HG02678 (cell line): Measurements from ENCODE around the gene PTPN18.

ENCODE experiments used
- ATAC-seq: cut with Tn5 transposase; IDR thresholded peaks from one replicate; pipeline ENCODE4 v1.9.1; 2021; ENCODE audit warnings: mild to moderate bottlenecking, moderate library complexity; ENCODE audit not compliant: unreplicated experiment

The PTPN18 gene

DNA sequence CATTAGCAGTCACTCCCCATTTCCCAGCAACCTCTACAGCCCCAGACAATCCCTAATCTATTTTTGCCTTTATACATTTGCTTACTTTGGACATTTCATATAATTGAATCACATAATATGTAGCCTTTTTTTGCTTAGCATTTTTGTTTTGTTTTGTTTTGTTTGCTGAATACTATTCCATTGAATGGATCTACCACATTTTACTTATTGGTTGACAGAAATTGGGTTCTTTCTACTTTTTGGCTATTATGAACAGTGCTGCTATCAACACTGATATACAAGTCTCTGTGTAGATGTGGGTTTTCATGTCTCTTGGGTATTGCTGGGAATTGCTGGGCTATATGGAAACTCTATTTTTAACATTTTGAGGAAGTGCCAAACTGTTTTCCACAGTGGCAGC lies 7.6 kb downstream of the PTPN18 start:
- ATAC-seq: no peak

DNA sequence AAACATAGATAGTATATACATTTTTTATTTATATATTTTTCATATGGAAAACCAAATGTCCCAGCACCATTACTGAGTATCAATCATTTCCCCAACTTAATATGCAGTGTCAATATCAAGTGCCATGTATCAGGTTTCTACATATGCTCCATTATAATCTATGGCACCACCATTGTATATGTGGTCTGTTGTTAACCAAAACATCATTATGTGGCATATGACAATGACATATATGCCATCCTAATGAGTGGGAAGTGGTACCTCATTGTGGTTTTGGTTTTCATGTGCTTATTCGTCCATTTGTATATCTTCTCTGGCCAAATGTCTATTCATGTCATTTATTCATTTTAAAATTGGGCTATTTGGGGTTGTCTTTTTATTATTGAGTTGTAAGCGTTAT lies 9.2 kb downstream of the PTPN18 start:
- no peak for ATAC-seq

DNA sequence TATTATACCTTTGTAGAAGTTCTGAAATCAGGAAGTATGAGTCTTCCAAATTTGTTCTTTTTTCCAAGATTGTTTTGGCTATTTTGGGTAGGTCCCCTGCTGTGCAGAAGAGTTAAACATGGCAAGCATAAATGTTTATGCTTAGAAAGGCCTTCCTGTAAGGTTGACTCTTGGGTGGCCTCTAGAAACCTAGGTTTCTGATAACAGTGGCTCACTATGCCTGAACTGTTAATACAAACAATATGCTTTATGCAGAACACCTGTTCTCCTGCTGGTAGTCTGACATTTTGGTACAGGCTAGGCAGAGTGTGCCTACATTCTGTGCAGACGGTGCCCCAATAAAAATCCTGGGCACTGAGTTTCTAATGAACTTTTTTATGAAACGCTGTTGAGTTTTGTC lies 10.1 kb downstream of the PTPN18 start:
- ATAC-seq: no peak

DNA sequence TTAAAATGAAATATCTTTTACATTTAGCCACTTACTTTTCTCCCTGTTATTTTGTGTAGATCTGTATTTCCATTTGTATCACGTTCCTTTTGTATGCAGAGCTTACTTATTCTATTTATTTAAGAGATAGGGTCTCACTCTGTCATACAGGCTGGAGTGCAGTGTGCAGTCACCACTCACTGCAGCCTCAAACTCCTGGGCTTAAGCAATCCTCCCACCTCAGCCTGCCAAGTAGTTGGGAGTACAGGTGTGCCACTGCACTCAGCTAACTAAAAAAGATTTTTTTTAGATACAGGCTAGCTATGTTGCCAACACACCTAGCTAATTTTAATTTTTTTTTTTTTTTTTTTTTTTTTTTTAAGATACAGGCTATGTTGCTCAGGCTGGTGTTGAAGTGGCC lies 10.9 kb downstream of the PTPN18 start:
- no peak for ATAC-seq

DNA sequence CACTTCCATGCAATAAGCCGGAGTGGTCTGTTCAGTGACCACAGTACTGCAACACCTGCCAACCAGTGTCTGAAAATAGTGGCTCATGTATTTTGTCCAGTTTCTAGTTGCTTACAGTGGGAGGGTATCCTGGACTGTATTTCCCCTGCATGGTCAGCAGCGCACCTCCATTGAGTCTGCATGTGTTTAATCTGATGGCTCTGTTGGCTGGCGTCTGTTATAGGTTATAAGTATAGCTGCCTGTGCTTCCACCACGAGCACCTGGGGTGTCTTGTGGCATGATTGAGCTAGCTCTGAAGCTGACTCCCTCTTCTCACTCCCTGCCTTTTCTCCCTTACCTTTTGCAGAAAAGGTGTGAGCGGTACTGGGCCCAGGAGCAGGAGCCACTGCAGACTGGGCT lies 12.9 kb downstream of the PTPN18 start:
- ATAC-seq: no peak

DNA sequence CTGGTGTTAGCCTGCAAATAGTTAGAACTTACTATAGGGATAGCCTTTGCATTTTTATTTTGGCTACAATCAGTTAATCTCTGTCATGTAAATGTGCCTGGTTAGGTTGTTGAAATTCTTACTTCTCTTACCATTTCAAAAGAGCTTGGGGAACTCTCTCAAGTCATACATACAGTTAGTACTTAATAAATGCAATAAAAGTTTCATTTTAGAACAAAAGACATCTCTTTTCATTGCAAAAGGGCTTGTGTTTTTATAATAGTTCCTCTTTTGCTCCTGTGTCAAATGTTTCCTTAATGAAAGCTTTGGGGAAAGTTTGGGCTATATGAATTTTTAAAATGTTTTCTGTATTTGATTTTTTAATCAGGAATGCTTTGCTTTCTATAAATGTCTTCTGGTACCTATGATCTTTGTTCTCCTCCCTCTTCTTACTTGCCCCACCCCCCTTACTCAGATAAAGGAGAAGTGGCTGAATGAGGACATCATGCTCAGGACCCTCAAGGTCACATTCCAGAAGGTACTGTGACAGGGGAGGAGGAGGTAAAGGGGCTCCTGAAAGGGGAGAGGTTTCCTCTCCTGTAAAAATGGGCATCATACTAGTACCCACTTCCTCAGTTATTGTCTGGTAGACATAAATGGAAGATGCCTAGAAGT lies 13.6 kb downstream of the PTPN18 start:
- ATAC-seq: no peak

DNA sequence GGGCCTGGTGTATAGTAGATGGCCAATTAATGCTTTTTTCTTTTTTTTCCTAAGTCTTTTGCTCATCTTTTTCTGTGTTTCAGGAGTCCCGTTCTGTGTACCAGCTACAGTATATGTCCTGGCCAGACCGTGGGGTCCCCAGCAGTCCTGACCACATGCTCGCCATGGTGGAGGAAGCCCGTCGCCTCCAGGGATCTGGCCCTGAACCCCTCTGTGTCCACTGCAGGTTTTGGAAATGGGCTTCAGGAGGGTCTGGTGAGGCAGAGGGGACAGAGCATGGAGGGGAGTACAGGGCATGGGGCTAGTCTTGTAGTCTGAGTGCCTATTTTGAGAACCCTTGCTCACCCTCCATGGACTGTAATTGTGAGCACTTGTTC lies 14.1 kb downstream of the PTPN18 start:
- no peak for ATAC-seq

DNA sequence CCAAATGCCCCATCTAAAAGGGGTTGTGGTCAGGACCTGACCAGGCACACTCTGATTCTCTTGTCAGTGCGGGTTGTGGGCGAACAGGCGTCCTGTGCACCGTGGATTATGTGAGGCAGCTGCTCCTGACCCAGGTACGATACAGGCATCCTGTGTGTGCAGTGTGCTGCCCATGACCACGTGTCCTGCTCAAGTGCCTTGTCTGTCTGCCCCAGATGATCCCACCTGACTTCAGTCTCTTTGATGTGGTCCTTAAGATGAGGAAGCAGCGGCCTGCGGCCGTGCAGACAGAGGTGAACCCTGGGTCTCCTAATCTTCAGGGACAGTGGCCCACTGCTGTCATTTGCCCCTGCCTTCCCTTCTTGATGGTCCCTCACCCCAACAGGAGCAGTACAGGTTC lies 14.6 kb downstream of the PTPN18 start:
- peak; percentile 39 for ATAC-seq

DNA sequence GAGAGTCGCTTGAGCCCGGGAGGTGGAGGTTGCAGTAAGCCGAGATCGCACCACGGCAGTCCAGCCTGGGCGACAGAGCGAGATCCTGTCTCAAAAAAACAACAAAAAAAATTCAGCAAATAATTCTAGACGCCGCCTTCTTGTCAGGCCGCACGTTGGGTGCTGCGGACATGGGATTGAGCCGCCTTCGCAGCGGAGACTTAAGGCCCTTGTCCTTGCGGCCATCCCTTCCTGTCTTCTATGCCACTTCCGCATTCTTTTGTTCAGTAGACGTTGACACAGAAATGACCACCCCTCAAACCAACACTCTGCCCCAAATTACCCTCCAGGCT lies 15.8 kb downstream of the PTPN18 start:
- peak; percentile 24 for ATAC-seq

DNA sequence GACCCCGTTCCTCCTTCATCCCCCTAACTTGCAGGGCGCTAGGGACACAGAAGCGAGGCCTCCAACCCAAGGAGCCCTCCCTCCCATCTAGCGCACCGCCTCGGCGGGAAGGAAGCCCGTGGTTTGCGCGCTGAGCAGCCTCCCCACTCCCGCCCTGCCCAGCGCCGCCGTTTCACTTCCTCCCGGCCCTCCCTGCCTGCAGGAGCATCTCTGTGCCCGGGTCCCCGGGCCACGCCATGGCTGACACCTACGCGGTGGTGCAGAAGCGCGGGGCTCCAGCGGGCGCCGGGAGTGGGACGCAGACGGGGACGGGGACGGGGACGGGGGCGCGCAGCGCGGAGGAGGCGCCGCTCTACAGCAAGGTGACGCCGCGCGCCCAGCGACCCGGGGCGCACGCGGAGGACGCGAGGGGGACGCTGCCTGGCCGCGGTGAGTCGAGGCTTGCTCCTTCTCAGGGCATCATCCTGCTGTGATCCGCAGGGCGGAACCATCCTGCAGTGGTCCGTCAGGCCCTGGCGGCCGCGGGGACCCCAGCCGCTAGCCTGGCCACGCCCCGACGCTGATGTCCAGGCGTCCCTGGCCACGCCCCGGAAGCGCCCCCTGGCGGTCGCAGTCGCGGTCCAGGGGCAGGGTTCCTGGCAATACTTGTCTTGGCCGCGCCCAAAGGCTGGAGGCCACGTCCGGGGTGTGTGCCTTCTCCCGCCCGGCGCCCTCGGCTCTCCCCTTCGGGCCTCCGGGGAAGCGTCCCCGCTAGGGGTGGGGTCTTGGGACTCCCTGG lies 16.4 kb downstream of the PTPN18 start:
- ATAC-seq: peak; percentile 71

DNA sequence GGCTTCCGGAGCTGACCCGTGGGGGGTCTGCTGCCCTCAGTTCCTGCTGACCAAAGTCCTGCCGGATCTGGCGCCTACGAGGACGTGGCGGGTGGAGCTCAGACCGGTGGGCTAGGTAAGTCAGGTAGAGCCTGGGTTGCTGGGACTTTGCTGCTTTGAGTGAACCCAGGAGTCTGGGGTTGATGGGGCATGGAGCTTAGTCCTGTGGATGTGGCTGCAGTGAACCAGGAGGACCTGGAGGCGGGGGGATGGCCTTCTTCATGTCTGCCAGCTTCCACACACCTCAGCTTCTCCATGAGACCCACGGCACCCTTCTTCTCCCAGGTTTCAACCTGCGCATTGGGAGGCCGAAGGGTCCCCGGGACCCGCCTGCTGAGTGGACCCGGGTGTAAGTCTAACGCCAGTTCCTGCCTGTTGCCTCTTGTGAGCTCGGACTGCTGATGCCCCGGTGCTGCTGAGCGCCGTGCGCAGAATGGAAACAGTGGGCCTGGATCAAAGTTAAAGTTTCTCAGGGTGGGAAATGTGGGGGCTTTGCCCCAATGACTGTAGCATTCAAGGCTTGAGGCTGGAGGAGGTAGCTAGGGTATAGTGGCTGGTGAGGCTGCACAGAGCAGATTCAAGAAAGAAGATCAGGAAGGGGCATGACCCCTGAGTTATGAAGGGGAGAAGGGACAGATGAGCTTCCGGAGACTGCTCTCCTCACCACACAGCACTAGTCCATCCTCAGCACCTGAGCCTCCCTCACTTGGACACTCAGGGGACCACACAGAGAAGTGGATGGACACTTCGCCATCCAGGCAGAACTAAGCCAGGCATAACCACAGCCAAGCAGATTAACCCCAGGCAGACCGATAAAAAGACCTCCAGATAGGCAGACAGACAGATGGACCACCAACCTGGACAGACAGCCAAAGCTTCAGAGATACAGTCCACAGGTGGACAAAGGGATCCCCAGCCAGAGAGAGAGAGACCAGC lies 17.3 kb downstream of the PTPN18 start:
- ATAC-seq: peak; percentile 1

DNA sequence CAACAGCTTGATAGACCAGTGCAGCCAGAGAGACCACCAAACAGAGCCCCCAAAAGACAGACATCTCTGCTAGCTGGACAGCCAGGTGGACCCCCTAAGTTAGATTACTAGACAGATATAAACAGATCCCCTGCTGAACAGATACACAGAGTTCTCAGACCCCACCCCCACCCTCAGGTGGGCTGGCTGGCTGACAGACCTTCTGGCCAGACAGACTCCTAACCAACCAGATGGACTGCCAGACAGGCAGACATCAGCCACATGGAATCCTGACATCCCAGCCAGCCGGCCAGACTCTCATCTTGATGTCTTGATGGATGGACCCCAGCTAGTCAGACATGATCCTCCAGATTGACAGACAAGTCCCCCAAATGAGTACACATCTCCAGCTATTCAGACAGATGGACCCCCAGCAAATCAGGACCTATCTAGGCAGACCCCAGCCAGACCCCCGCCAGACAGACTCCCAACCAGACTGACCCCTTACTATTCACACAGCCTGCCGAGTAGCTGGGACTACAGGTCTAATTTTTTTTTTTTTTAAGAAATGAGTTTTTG lies 18.0 kb downstream of the PTPN18 start:
- ATAC-seq: no peak

DNA sequence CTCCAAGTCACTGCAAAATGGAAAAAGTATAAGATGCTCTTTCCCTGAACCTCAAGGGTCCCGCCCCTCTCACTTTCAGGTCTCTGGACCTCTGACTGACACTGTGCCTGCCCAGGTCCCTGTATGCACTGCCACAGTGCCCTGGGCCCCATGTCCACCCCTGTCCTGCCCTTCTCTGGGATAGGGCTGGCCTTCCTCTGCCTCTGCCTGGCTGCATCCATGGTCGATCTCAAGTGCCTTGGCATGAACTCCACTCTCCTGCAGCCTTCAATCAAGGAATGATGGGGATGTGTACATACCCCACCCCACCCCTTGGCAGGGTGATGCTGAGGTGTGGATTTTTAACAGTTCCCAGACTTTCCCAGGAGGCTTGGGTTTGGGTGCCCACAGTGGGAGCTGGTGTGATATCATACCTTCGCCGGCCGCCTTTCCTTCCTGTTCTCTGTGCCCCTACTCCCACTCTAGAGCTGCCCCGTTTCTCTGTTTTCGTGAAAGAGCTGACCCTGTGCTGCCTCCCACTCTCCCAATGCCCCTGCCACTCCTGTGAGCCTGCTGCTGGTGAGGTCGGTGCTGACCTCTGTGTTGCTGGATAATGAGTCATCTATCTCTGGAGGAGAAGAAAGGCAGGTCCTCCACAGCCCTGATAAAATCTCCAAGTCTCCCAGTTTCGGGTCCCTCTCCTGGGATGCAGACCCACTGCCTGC lies 18.9 kb downstream of the PTPN18 start:
- ATAC-seq: no peak

DNA sequence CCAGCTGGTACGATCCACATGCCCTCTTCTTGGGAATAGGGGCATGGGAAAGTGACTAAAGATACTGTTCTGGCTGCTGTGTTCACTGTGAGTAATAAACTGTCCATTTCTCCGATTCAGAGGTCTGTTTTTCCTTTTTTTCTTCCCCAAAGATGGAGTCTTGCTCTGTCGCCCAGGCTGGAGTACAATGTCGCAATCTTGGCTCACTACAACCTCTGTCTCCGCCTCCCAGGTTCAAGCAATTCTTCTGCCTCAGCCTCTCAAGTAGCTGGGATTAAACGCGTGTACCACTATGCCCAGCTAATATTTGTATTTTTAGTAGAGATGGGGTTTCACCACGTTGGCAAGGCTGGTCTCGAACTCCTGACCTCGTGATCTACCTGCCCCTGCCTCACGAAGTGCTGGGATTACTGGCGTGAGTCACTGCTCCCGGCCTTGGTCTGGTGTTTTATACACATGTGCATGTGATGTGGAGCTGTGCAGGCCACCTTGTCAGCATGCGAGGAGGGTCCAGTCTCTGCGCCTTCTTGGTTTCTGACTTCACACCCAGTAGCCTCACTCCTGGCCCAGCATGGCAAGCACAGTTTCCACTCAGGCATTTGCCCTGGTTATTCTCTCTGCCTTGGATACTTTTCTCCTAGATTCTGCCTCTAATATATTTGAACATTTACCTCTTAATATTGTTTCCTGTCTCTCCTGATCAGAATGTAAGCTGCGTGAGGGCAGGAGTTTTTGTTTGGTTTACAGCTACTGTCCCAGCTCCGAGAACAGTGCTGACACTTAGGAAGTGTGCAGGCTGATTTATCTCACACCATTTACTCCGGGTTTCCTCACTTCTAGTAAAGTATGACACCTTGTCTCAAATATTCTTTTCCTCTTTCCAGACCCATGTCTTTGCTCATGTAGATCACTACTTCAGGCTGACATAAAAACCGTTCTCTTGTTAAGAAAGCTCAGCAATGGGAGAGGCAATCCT lies 19.7 kb downstream of the PTPN18 start:
- no peak for ATAC-seq

DNA sequence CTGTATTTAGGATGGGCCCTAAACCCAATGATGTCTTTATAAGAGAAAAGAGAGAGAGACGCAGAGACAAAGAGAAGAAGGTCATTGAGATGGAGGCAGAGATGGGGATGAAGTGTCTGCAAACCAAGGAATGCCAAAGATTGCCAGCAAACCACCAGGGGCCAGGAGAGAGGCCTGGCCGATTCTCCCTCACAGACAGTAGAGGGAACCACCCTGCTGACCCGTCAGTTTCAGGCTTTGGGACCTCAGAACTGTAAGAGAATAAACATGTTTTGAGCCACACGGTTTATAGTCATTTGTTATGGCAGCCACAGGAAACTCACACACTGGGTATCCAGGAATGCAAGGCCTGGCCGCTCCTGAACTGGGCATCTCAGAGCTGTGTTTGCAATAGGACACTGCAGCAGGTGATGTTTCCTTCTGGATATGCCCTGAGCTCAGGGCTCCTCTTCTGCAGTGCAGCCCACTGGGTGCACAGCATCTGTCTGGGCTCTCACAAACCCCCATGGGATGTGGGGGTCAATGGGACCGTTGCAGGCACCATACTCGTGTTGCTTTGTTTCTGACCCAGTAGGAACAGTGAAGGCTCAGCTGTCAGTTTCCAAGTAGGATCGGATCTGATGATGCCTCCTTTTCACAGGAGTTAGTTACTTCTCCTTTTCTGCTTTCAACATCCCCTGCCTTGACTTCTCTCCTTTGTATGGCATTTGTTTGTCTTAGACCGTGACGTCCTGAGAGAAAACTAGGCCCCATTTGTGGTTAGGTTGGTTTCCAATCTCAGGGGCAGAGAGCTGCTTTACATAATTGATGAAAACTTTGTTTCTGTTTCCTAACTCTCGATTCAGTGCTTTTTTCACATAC lies 20.8 kb downstream of the PTPN18 start:
- peak; percentile 59 for ATAC-seq

DNA sequence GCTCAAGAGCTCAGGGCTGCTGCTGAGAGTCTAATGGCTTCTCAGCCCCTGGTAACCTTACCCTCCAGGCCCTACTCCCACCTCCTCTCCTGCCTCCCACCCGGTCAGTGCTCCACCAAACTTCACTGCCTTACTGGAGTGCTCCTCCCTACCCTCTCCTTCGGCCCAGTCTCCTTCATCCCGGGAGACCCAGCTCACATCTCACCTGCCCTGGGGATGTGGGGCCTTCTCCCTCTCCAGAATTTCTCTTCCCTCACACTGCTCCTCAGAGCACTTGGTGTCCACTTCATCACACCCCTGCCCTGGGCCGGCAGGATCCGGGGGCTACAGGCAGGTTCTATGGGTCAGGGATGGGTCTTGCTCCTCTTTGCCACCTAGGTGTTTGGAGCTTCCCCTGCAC lies 21.6 kb downstream of the PTPN18 start:
- no peak for ATAC-seq

DNA sequence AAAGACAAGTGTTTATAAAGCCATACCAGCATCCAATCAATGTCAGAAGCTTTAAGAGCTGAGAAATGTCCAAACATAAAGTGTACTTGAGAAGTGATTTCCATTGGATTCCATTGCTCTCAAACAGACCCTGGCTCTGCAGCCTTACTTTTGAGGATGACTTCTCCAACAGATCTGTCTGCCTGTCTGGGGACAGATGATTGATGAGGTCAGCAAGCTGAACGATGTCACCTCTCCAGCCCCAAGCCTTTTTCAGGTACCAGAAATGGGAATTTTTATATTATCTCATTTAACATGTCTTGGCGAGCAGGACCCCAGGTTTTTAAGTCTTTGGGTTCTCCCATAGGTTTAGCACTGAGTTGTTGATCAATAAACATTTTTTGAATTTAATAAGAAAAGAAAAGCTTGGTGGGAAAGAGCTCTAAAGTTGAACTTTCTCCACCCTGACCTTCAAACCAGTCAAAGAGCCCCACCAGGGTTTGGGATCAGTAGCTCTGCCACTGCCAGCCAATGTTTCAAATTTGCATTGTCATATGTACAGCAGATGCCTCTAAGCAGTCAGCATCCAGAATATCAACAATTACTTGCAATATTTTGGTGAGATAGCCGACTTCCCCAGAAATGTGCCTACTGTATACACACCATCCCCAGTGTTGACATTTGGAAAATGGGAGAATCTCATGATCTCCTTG lies 22.5 kb downstream of the PTPN18 start:
- no peak for ATAC-seq

DNA sequence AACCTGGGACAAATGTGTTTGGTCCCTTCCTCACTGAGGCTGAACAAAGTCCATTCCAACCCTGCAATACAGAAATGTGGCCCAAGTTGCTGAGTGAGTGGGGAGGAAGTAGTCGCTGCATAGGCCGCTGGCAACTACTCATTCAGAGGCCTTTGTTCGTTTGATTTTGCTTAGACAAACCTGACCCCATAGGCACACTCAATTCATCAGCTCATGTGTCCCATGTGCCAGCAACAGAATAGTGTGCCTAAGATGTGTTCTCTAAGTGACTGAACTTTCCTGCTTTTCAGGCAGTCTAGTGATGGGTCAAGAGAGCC lies 23.0 kb downstream of the PTPN18 start:
- no peak for ATAC-seq
